ENCODE measurements around the gene NPTX1. TPM values are rescaled to one million over a fixed set of nuclear protein-coding genes. Genes with fewer than 3 reads are reported as not detected.

Gene NPTX1
- total and polyA plus RNA-seq, 9 of the 15 experiments (the other 6 are each of a cell fraction or from before 2014, with no cell fraction given) = 0.04 TPM; not detected in 8

DNA sequence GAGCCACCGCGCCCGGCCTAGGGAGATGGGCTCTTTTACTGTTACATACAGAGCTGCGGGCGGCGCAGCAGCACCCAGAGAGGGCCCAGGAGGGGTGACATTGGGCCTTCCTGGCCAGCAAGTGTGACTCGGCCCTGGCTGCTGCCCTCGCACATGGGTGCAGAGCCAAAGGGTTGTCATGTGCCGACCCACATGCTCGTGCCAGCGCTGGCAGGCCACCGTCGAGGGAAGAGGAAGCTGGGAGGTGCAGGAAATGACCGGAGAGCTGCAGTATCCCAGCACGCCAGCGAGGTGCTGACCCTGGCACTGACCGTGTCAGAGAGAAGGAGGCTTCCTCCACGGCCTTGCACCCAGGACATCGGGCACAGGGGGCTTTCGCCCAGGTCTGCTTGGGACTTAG is 53.4 kb downstream of the NPTX1 start:
- 17% methylated on average over 18 of the region's 20 CpGs for WGBS (ENCODE audit: insufficient coverage, low coverage, missing lambda C conversion rate)
- H2AFZ ChIP-seq (ENCODE audit: low read depth, low read length) = no peak overlapping the region
- H3K9me3 ChIP-seq (replicated peaks; ENCODE audit: control insufficient read depth, insufficient read depth, low read depth, low read length) = no peaks in the 10 kb centered on the region
- peak overlapping the region in 1 of 2 experiments; percentile 35; a peak in 1 of 4 replicates for H3K9ac ChIP-seq (ENCODE audit: insufficient read depth in 1 of 2, low read depth in 2 of 2, low read length in 2 of 2)
- ATAC-seq (no peak), FAIRE-seq (no peak), DNase-seq (ENCODE audit: extremely low read depth in 1 of 4, low spot score in 3 of 4) (no peak)
- TF ChIP-seq, protein P1, sequence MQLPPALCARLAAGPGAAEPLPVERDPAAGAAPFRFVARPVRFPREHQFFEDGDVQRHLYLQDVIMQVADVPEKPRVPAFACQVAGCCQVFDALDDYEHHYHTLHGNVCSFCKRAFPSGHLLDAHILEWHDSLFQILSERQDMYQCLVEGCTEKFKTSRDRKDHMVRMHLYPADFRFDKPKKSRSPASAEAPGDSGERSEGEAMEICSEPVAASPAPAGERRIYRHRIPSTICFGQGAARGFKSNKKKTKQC (CRISPR knock-in tag; IDR thresholded peaks at IDR 0.05) = no peak
- peak; percentile 48; the same call in 1 of the 2 replicates for TF ChIP-seq POLR2G (IDR thresholded peaks at IDR 0.05; ENCODE audit: low read depth, low read length)
- peaks cover 13 to 56% of the 10 kb centered on the region in 2 experiments; a peak in 4 of 5 replicates for H3K27me3 ChIP-seq (ENCODE audit: control insufficient read depth in 2 of 2, insufficient read depth in 2 of 2, low read length in 2 of 2)
- H3K27ac ChIP-seq (ENCODE audit: extremely low read depth, low read depth, low read length) = no peak overlapping the region
- no peak overlapping the region for H3K4me2 ChIP-seq (ENCODE audit: insufficient read depth, low read length)
- no peaks in the 10 kb centered on the region for H3K79me2 ChIP-seq (ENCODE audit: control insufficient read depth, insufficient read depth, low read length)
- ChIA-PET CTCF (ENCODE audit: low intra/inter-chr PET ratio) (no interaction called here), POLR2A (interaction anchor here (0.5 to 1.1 kb wide), 4 partner anchors 83 to 596 kb away, joined by 3 to 6 read pairs (median 4); no protein-coding TSS in a partner anchor)
- intact Hi-C loops (cut with micrococcal nuclease) (no loop called here), in situ Hi-C loops (cut with MboI) (no loop called here)
- no TSS peak for BruUV-seq (replicated peaks)
- H3K9me1 ChIP-seq (ENCODE audit: control insufficient read depth, insufficient read depth, low read length) = no peaks in the 10 kb centered on the region
- H4K20me1 ChIP-seq (replicated peaks; ENCODE audit: control insufficient read depth, insufficient read depth, low read length) = peaks cover 25% of the 10 kb centered on the region
- H3K36me3 ChIP-seq (ENCODE audit: control insufficient read depth, insufficient read depth, low read length) = 0 out of 3 replicates have a peak, but pooled peaks cover under 1% of the 10 kb centered on the region
- peaks cover 0 to 31% of the 10 kb centered on the region in 2 experiments; a peak in 2 of 5 replicates for H3K4me1 ChIP-seq (replicated peaks in 1 of 2; ENCODE audit: control insufficient read depth in 2 of 2, insufficient read depth in 2 of 2, low read length in 2 of 2)
- no peak overlapping the region for H3K4me3 ChIP-seq

DNA sequence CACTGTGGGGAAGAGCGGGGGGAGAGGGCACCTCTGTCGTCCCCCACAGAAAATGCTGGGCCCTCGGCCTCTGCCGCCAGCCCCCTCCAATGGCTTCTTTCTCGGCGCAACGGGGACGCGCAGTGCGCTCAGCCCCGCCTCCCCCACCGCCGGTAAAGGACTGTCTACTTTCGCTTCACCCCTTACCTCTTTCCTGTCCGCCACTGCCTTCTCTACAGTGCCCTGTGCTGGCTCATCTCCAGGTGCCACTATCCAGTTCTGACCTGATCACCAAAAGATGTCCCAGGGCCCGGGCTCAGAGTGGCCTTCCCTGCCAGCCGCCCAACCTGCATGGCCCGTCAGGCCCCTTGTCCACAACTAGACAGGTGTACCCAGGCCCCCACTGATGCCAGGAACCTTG is 54.1 kb downstream of the NPTX1 start:
- POLR2A ChIA-PET = interaction anchor here (0.5 kb wide), 1 partner anchor 581 kb away, joined by 3 read pairs; no protein-coding TSS in a partner anchor
- no peak for ATAC-seq
- Histone ChIP-seq H3K79me2 (ENCODE audit: control insufficient read depth, insufficient read depth, low read length) (no peaks in the 10 kb centered on the region), H2AFZ (ENCODE audit: low read depth, low read length) (no peak overlapping the region), H3K4me1 (replicated peaks in 1 of 2; ENCODE audit: control insufficient read depth in 2 of 2, insufficient read depth in 2 of 2, low read length in 2 of 2) (peaks cover 0 to 27% of the 10 kb centered on the region in 2 experiments; a peak in 2 of 5 replicates), H3K27ac (ENCODE audit: extremely low read depth, low read depth, low read length) (no peak overlapping the region), H3K9me3 (replicated peaks; ENCODE audit: control insufficient read depth, insufficient read depth, low read depth, low read length) (no peaks in the 10 kb centered on the region), H3K27me3 (ENCODE audit: control insufficient read depth in 2 of 2, insufficient read depth in 2 of 2, low read length in 2 of 2) (peaks cover 13 to 49% of the 10 kb centered on the region in 2 experiments; a peak in 4 of 5 replicates), H3K9ac (ENCODE audit: insufficient read depth in 1 of 2, low read depth in 2 of 2, low read length in 2 of 2) (no peak overlapping the region), H3K36me3 (ENCODE audit: control insufficient read depth, insufficient read depth, low read length) (0 out of 3 replicates have a peak, but pooled peaks cover 3% of the 10 kb centered on the region), H4K20me1 (replicated peaks; ENCODE audit: control insufficient read depth, insufficient read depth, low read length) (peaks cover 18% of the 10 kb centered on the region), H3K9me1 (ENCODE audit: control insufficient read depth, insufficient read depth, low read length) (no peaks in the 10 kb centered on the region), H3K4me3 (no peak overlapping the region), H3K4me2 (ENCODE audit: insufficient read depth, low read length) (no peak overlapping the region)
- no TSS peak for BruUV-seq (replicated peaks)
- intact Hi-C loops (cut with micrococcal nuclease) (no loop called here), in situ Hi-C loops (cut with MboI) (no loop called here)
- TF ChIP-seq ZNF124 (CRISPR knock-in tag; IDR thresholded peaks at IDR 0.05) = no peak
- TF ChIP-seq KDM1A (IDR thresholded peaks at IDR 0.05) = no peak
- TF ChIP-seq MTA1 (IDR thresholded peaks at IDR 0.05; ENCODE audit: borderline replicate concordance) = no peak
- TF ChIP-seq MYNN (IDR thresholded peaks at IDR 0.05) = no peak
- TF ChIP-seq MYNN (CRISPR knock-in tag; IDR thresholded peaks at IDR 0.05) = no peak
- WGBS (ENCODE audit: insufficient coverage, low coverage, missing lambda C conversion rate) = 31% methylated on average over 16 of the region's 18 CpGs
- DNase-seq (ENCODE audit: extremely low read depth in 1 of 4, low spot score in 3 of 4) = no peak
- FAIRE-seq = no peak
- CTCF ChIA-PET (ENCODE audit: low intra/inter-chr PET ratio) = no interaction called here
